GM23248 (cell line): ENCODE data around the gene ZNRF1. TPM values are rescaled to one million over a fixed set of nuclear protein-coding genes. Genes with fewer than 3 reads are reported as not detected.

ENCODE experiments used
- DNase-seq: peaks from one replicate; pipeline ENCODE4 v3.0.0-alpha.2; 2015
- H2AFZ ChIP-seq: fragments of 200-600 bp; sonication (generic); 2 replicates; pipeline ENCODE4 v1.6.1; 2016; ENCODE audit warnings: antibody characterized with exemption
- H3F3A ChIP-seq: fragments of 200-600 bp; sonication (generic); 2 replicates; pipeline ENCODE4 v1.6.1; 2016; ENCODE audit warnings: mild to moderate bottlenecking, antibody characterized with exemption, mixed run types; ENCODE audit not compliant: insufficient read depth
- H3K27ac ChIP-seq: fragments of 200-600 bp; sonication (generic); 2 replicates; pipeline ENCODE4 v1.5.1; 2016; ENCODE audit warnings: mild to moderate bottlenecking
- H3K27me3 ChIP-seq: fragments of 200-600 bp; sonication (generic); replicated peaks from 2 replicates; pipeline ENCODE4 v1.6.1; 2016; ENCODE audit warnings: mild to moderate bottlenecking; ENCODE audit not compliant: insufficient read depth
- H3K36me3 ChIP-seq: fragments of 200-600 bp; sonication (generic); 2 replicates; pipeline ENCODE4 v1.6.1; 2016; ENCODE audit warnings: low read depth, mild to moderate bottlenecking
- H3K4me1 ChIP-seq: fragments of 200-600 bp; sonication (generic); 2 replicates; pipeline ENCODE4 v1.6.1; 2016; ENCODE audit warnings: mild to moderate bottlenecking; ENCODE audit not compliant: insufficient read depth
- H3K4me2 ChIP-seq: fragments of 200-600 bp; sonication (generic); one replicate; pipeline ENCODE4 v1.6.1; 2016; ENCODE audit warnings: mild to moderate bottlenecking; ENCODE audit not compliant: unreplicated experiment
- H3K4me3 ChIP-seq: fragments of 200-600 bp; sonication (generic); 2 replicates; pipeline ENCODE4 v1.5.1; 2016; ENCODE audit warnings: mild to moderate bottlenecking
- H3K79me2 ChIP-seq: fragments of 200-600 bp; sonication (generic); 2 replicates; pipeline ENCODE4 v1.6.1; 2016; ENCODE audit warnings: mild to moderate bottlenecking; ENCODE audit not compliant: insufficient read depth
- H3K9ac ChIP-seq: fragments of 200-600 bp; sonication (generic); 2 replicates; pipeline ENCODE4 v1.6.1; 2016; ENCODE audit warnings: mild to moderate bottlenecking
- H3K9me2 ChIP-seq: fragments of 200-600 bp; sonication (generic); 2 replicates; pipeline ENCODE4 v1.6.1; 2016; ENCODE audit warnings: mixed run types, mild to moderate bottlenecking, moderate library complexity; ENCODE audit not compliant: insufficient read depth
- H3K9me3 ChIP-seq: fragments of 200-600 bp; sonication (generic); one replicate; pipeline ENCODE4 v1.6.1; 2017; ENCODE audit warnings: low read depth
- H4K20me1 ChIP-seq: fragments of 200-600 bp; sonication (generic); 2 replicates; pipeline ENCODE4 v1.6.0; 2016; ENCODE audit not compliant: insufficient read depth
- EZH2 ChIP-seq: fragments of 200-600 bp; sonication (generic); IDR thresholded peaks from 2 replicates; pipeline ENCODE4 v1.6.1; 2018; ENCODE audit warnings: antibody characterized with exemption, mild to moderate bottlenecking; ENCODE audit not compliant: insufficient read depth, poor library complexity, severe bottlenecking
- EZH2phosphoT487 ChIP-seq: fragments of 200-600 bp; sonication (generic); IDR thresholded peaks from 2 replicates; pipeline ENCODE4 v1.6.1; 2018; ENCODE audit warnings: antibody characterized with exemption, moderate library complexity, mild to moderate bottlenecking, low read depth; ENCODE audit not compliant: insufficient read depth
- WGBS, 2 experiments: methylation state at CpG; one replicate each; pipeline ENCODE4 v1.1.6; 2015 to 2017; ENCODE audit warnings: low lambda C conversion rate in 2 of 2, low coverage in 1 of 2; ENCODE audit errors: missing lambda C conversion rate in 2 of 2; 5-methylcytosine and 5-hydroxymethylcytosine counted together
- in situ Hi-C: fragments of 300-500 bp; cut with MboI; formaldehyde crosslinking; loops from 2 replicates; pipeline ENCODE4 v1.15.0; 2020
- polyA plus RNA-seq: library from polyadenylated mRNA; unstranded; fragments of >200 nt; fragmentation: Nextera tagmentation; extraction: Ambion mirVana; gene quantifications from 2 replicates; pipeline ENCODE4 v1.2.1, GENCODE V29; 2016
- total RNA-seq: library from RNA; depleted of rRNA; stranded (reverse); fragments of >200 nt; shearing (Covaris generic); gene quantifications from 2 replicates; pipeline ENCODE4 v1.2.3, GENCODE V29; 2014

The ZNRF1 gene
- total and polyA plus RNA-seq, 2 experiments from 2014 or later = 7.1 to 17.2 TPM

- H2AFZ ChIP-seq = no peak overlapping the region
- H3K27ac ChIP-seq = no peak overlapping the region
- TF ChIP-seq EZH2 (no peak), EZH2phosphoT487 (no peak)
- no peaks in the 10 kb centered on the region for H3K9me2 ChIP-seq
- peaks cover 27% of the 10 kb centered on the region for H3K4me1 ChIP-seq
- no peak for DNase-seq
- no peak overlapping the region for H3K9ac ChIP-seq
- H3K79me2 ChIP-seq = no peaks in the 10 kb centered on the region
- H3K9me3 ChIP-seq = no peaks in the 10 kb centered on the region
- in situ Hi-C loops = no loop called here
- peaks cover 17% of the 10 kb centered on the region for H3F3A ChIP-seq
- H4K20me1 ChIP-seq = no peaks in the 10 kb centered on the region
- no peak overlapping the region for H3K4me2 ChIP-seq
- no peaks in the 10 kb centered on the region for H3K27me3 ChIP-seq
- H3K4me3 ChIP-seq = no peak overlapping the region
- WGBS, 2 experiments = 59 to 64% methylated on average over 26 of the region's 26 CpGs
- no peaks in the 10 kb centered on the region for H3K36me3 ChIP-seq
These were observed 113.3 kb downstream of the ZNRF1 start for GRCh38 chr16:75111961-75112733.

- Histone ChIP-seq H3K4me1 (peaks cover 27% of the 10 kb centered on the region), H2AFZ (no peak overlapping the region), H3K36me3 (no peaks in the 10 kb centered on the region), H3K9me2 (no peaks in the 10 kb centered on the region), H3K27me3 (no peaks in the 10 kb centered on the region), H3K27ac (no peak overlapping the region), H4K20me1 (no peaks in the 10 kb centered on the region), H3K79me2 (no peaks in the 10 kb centered on the region), H3K4me2 (no peak overlapping the region), H3K9me3 (no peaks in the 10 kb centered on the region), H3F3A (peaks cover 17% of the 10 kb centered on the region), H3K4me3 (no peak overlapping the region), H3K9ac (no peak overlapping the region)
- in situ Hi-C loops = no loop called here
- TF ChIP-seq EZH2phosphoT487 (no peak), EZH2 (no peak)
- 53 to 57% methylated on average over 14 of the region's 14 CpGs for WGBS, 2 experiments
- DNase-seq = no peak
These were observed 114.1 kb downstream of the ZNRF1 start for GRCh38 chr16:75112734-75113491.

DNA sequence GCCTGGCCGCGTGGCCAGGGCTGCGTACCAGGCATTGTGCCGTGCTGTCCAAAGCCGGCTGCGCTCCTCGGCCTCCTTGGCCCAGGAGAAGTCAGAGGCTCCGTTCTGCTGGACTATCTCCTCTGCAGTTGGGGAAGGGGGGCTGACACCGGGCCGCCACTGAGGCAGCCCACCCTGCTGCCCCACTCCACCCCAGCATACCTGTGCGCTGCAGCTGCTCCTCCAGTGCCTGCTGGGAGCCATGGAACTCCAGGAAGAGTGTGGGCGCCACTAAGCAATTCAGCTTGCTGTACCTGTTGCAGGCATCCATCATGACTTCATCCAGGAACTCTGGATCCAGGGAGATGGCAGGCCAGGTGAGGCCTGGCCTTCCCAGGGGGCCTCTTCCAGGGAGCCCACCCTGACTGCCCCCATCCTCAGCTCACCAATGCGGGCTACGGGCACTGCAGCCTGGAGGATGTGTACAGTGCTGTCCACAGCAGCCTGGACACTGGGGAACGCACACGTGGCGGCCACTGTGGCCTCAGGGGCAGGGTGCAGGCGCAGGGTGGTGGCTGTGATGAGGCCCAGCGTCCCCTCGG lies 114.8 kb downstream of the ZNRF1 start:
- 68 to 77% methylated on average over 18 to 20 of the region's 20 CpGs for WGBS, 2 experiments

GRCh38 chr16:75114179-75114945 lies 115.5 kb downstream of the ZNRF1 start:
- peaks cover 18% of the 10 kb centered on the region for H3K4me1 ChIP-seq
- no peak overlapping the region for H3K4me3 ChIP-seq
- no peak for TF ChIP-seq EZH2phosphoT487
- TF ChIP-seq EZH2 = no peak
- H2AFZ ChIP-seq = no peak overlapping the region
- no peak overlapping the region for H3K27ac ChIP-seq
- no peaks in the 10 kb centered on the region for H4K20me1 ChIP-seq
- no peaks in the 10 kb centered on the region for H3K9me3 ChIP-seq
- in situ Hi-C loops = no loop called here
- H3K27me3 ChIP-seq = no peaks in the 10 kb centered on the region
- H3K79me2 ChIP-seq = no peaks in the 10 kb centered on the region
- peaks cover 16% of the 10 kb centered on the region; the same call in 1 of the 2 replicates for H3F3A ChIP-seq
- no peaks in the 10 kb centered on the region for H3K9me2 ChIP-seq
- no peak overlapping the region for H3K4me2 ChIP-seq
- no peaks in the 10 kb centered on the region for H3K36me3 ChIP-seq
- no peak for DNase-seq
- no peak overlapping the region for H3K9ac ChIP-seq
- 86 to 88% methylated on average over 19 to 43 of the region's 44 CpGs for WGBS, 2 experiments

More for the DNA sequence above, 114.8 kb downstream of the ZNRF1 start:
- H3K79me2 ChIP-seq = no peaks in the 10 kb centered on the region
- no peak overlapping the region for H3K9ac ChIP-seq
- no peak overlapping the region for H3K27ac ChIP-seq
- DNase-seq = no peak
- H3K4me3 ChIP-seq = no peak overlapping the region
- H3K9me2 ChIP-seq = no peaks in the 10 kb centered on the region
- peaks cover 17% of the 10 kb centered on the region for H3F3A ChIP-seq
- H2AFZ ChIP-seq = no peak overlapping the region
- H3K9me3 ChIP-seq = no peaks in the 10 kb centered on the region
- H3K4me1 ChIP-seq = peaks cover 25% of the 10 kb centered on the region
- H4K20me1 ChIP-seq = no peaks in the 10 kb centered on the region
- H3K36me3 ChIP-seq = no peaks in the 10 kb centered on the region
- TF ChIP-seq EZH2phosphoT487 (no peak), EZH2 (no peak)
- in situ Hi-C loops = no loop called here
- H3K27me3 ChIP-seq = no peaks in the 10 kb centered on the region
- H3K4me2 ChIP-seq = no peak overlapping the region
